HepG2 (cell line): Measurements from ENCODE around the gene ITCH. TPM values are rescaled to one million over a fixed set of nuclear protein-coding genes. Genes with fewer than 3 reads are reported as not detected.
A peak's percentile ranks its signal among the peaks of the same experiment; 100 is the strongest.

Experiments used
- DR1 ChIP-seq: sonication (generic); formaldehyde crosslinking; IDR thresholded peaks from 2 replicates; pipeline ENCODE4 v1.8.0; 2021; ENCODE audit warnings: mild to moderate bottlenecking, missing genetic modification reagents, inconsistent platforms
- HES4 ChIP-seq: sonication (generic); formaldehyde crosslinking; IDR thresholded peaks from 2 replicates; pipeline ENCODE4 v1.9.0; 2021; ENCODE audit warnings: mild to moderate bottlenecking, missing genetic modification reagents, borderline replicate concordance
- HNRNPL ChIP-seq: fragments of 200-400 bp; formaldehyde crosslinking; IDR thresholded peaks from 2 replicates; pipeline ENCODE4 v1.6.1; 2017; ENCODE audit warnings: mild to moderate bottlenecking, low read depth, low read length
- IRX3 ChIP-seq: sonication (generic); formaldehyde crosslinking; IDR thresholded peaks from 2 replicates; pipeline ENCODE4 v1.8.1; 2023; ENCODE audit warnings: mild to moderate bottlenecking, low read depth, missing genetic modification reagents, borderline replicate concordance
- NCOA1 ChIP-seq: sonication (generic); formaldehyde crosslinking; IDR thresholded peaks from 2 replicates; pipeline ENCODE4 v1.9.0; 2021; ENCODE audit warnings: missing genetic modification reagents
- PHF20 ChIP-seq: sonication (generic); formaldehyde crosslinking; IDR thresholded peaks from 2 replicates; pipeline ENCODE4 v1.5.0; 2020; ENCODE audit warnings: mild to moderate bottlenecking, missing genetic modification reagents
- POLR2AphosphoS5 ChIP-seq: IDR thresholded peaks from 2 replicates; pipeline ENCODE4 v1.6.1; 2012; ENCODE audit warnings: low read depth, low read length
- RARA ChIP-seq: IDR thresholded peaks from 2 replicates; pipeline ENCODE4 v1.6.1; 2016; ENCODE audit warnings: missing genetic modification reagents, missing compliant biosample characterization
- ZBTB21 ChIP-seq: sonication (generic); formaldehyde crosslinking; IDR thresholded peaks from 2 replicates; pipeline ENCODE4 v1.4.0; 2020; ENCODE audit warnings: missing genetic modification reagents
- ZFP36 ChIP-seq: fragments of 150-350 bp; IDR thresholded peaks from 2 replicates; pipeline ENCODE4 v1.6.1; 2018; ENCODE audit warnings: borderline replicate concordance, low read length, low read depth; ENCODE audit not compliant: partially characterized antibody
- ZNF33A ChIP-seq: sonication (generic); formaldehyde crosslinking; IDR thresholded peaks from 2 replicates; pipeline ENCODE4 v1.5.1; 2020; ENCODE audit warnings: missing genetic modification reagents, mild to moderate bottlenecking, moderate library complexity, borderline replicate concordance
- ZNF441 ChIP-seq: sonication (generic); formaldehyde crosslinking; IDR thresholded peaks from 2 replicates; pipeline ENCODE4 v1.7.0; 2021; ENCODE audit warnings: missing genetic modification reagents, borderline replicate concordance
- ZNF501 ChIP-seq: sonication (generic); formaldehyde crosslinking; IDR thresholded peaks from 2 replicates; pipeline ENCODE4 v1.5.1; 2020; ENCODE audit warnings: mild to moderate bottlenecking, moderate library complexity, missing genetic modification reagents
- ZNF777 ChIP-seq: sonication (generic); formaldehyde crosslinking; IDR thresholded peaks from 2 replicates; pipeline ENCODE4 v1.4.0; 2020; ENCODE audit warnings: missing genetic modification reagents
- ZSCAN29 ChIP-seq: sonication (generic); formaldehyde crosslinking; conservative IDR thresholded peaks from 2 replicates; pipeline ENCODE4 v1.4.0; 2020; ENCODE audit warnings: mild to moderate bottlenecking, missing genetic modification reagents
- ZZZ3 ChIP-seq: sonication (generic); formaldehyde crosslinking; IDR thresholded peaks from 2 replicates; pipeline ENCODE4 v1.4.0; 2020; ENCODE audit warnings: missing genetic modification reagents, mild to moderate bottlenecking, borderline replicate concordance
- polyA plus RNA-seq, 8 experiments: library from polyadenylated mRNA; depleted of rRNA in 3 of 8; stranded (reverse) in 7 of 8; unstranded in 1 of 8; fragments of >200 nt; fragmentation: Illumina TruSeq in 4 of 8; extraction: Trizol in 4 of 8; gene quantifications; 2 replicates each; pipeline versions ENCODE4 v1.2.1 to v1.2.3, GENCODE V29; 2011 to 2016; ENCODE audit warnings: low read depth in 4 of 8, missing spikeins in 1 of 8, mixed read lengths in 1 of 8; ENCODE audit not compliant: insufficient read depth in 1 of 8
- total RNA-seq, 5 experiments: library from RNA; depleted of rRNA; stranded (reverse); fragments of >200 nt; fragmentation: Illumina TruSeq; extraction: Trizol; gene quantifications; 2 replicates each; pipeline ENCODE4 v1.2.3, GENCODE V29; 2016; ENCODE audit warnings: low read depth in 1 of 5
- TF ChIP-seq, protein P1 (sequence below): sonication (generic); formaldehyde crosslinking; IDR thresholded peaks from 2 replicates; pipeline ENCODE4 v1.4.0; 2020; ENCODE audit warnings: mild to moderate bottlenecking, low read depth, missing genetic modification reagents
- TF ChIP-seq, protein P2 (sequence below): sonication (generic); formaldehyde crosslinking; IDR thresholded peaks from 2 replicates; pipeline ENCODE4 v1.5.0; 2020; ENCODE audit warnings: mild to moderate bottlenecking, missing genetic modification reagents
- TF ChIP-seq, protein P3 (sequence below): sonication (generic); formaldehyde crosslinking; IDR thresholded peaks from 2 replicates; pipeline ENCODE4 v1.4.0; 2020; ENCODE audit warnings: mild to moderate bottlenecking, missing genetic modification reagents
- TF ChIP-seq, protein P4 (sequence below): sonication (generic); formaldehyde crosslinking; IDR thresholded peaks from 2 replicates; pipeline ENCODE4 v1.4.0; 2020; ENCODE audit warnings: mild to moderate bottlenecking, missing genetic modification reagents

ITCH gene
- total and polyA plus RNA-seq, 2 of the 13 experiments (the other 11 are each of a cell fraction or from before 2014, with no cell fraction given) = 20.5 to 112 TPM

DNA sequence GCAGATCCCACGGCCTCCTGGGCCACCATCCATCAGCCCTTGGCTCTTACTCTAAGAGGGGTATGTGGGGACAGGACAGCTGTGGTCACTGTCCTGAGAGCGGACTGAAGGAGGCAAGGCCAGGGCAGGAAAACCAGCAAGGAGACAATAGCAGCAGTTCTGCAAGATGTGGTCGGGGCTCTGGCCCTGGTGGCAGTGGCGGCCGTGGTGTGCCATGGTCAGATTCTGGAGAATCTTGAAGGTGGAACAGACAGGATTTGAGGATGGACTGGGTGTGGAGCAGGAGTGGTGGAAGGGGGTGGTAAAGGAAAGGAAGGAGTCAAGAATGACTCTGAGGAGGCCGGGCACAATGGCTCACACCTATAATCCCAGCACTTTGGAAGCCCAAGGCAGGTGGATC, 189.5 kb downstream of the ITCH start (continued):
- TF ChIP-seq NCOA1 (no peak), ZSCAN29 (CRISPR knock-in tag) (no peak), ZZZ3 (CRISPR knock-in tag) (0 out of 2 replicates have a peak, but pooled peaks have one; percentile 45), HES4 (no peak), HNRNPL (no peak), POLR2AphosphoS5 (0 out of 2 replicates have a peak, but pooled peaks have one; percentile 16), IRX3 (CRISPR knock-in tag) (no peak), ZNF777 (CRISPR knock-in tag) (no peak), ZBTB21 (CRISPR knock-in tag) (no peak), ZNF33A (CRISPR knock-in tag) (no peak), RARA (no peak), ZFP36 (no peak), ZNF501 (CRISPR knock-in tag) (no peak), ZNF441 (CRISPR knock-in tag) (no peak), DR1 (CRISPR knock-in tag) (peak; percentile 6; the same call in 1 of the 2 replicates), PHF20 (CRISPR knock-in tag) (0 out of 2 replicates have a peak, but pooled peaks have one; percentile 20)
- TF ChIP-seq, protein P1, sequence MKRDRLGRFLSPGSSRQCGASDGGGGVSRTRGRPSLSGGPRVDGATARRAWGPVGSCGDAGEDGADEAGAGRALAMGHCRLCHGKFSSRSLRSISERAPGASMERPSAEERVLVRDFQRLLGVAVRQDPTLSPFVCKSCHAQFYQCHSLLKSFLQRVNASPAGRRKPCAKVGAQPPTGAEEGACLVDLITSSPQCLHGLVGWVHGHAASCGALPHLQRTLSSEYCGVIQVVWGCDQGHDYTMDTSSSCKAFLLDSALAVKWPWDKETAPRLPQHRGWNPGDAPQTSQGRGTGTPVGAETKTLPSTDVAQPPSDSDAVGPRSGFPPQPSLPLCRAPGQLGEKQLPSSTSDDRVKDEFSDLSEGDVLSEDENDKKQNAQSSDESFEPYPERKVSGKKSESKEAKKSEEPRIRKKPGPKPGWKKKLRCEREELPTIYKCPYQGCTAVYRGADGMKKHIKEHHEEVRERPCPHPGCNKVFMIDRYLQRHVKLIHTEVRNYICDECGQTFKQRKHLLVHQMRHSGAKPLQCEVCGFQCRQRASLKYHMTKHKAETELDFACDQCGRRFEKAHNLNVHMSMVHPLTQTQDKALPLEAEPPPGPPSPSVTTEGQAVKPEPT (CRISPR knock-in tag) = 0 out of 2 replicates have a peak, but pooled peaks have one; percentile 10
- TF ChIP-seq, protein P2, sequence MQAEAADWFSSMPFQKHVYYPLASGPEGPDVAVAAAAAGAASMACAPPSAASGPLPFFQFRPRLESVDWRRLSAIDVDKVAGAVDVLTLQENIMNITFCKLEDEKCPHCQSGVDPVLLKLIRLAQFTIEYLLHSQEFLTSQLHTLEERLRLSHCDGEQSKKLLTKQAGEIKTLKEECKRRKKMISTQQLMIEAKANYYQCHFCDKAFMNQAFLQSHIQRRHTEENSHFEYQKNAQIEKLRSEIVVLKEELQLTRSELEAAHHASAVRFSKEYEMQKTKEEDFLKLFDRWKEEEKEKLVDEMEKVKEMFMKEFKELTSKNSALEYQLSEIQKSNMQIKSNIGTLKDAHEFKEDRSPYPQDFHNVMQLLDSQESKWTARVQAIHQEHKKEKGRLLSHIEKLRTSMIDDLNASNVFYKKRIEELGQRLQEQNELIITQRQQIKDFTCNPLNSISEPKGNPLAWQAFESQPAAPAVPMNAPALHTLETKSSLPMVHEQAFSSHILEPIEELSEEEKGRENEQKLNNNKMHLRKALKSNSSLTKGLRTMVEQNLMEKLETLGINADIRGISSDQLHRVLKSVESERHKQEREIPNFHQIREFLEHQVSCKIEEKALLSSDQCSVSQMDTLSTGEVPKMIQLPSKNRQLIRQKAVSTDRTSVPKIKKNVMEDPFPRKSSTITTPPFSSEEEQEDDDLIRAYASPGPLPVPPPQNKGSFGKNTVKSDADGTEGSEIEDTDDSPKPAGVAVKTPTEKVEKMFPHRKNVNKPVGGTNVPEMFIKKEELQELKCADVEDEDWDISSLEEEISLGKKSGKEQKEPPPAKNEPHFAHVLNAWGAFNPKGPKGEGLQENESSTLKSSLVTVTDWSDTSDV = peak; percentile 43; the same call in 1 of the 2 replicates
- TF ChIP-seq, protein P3, sequence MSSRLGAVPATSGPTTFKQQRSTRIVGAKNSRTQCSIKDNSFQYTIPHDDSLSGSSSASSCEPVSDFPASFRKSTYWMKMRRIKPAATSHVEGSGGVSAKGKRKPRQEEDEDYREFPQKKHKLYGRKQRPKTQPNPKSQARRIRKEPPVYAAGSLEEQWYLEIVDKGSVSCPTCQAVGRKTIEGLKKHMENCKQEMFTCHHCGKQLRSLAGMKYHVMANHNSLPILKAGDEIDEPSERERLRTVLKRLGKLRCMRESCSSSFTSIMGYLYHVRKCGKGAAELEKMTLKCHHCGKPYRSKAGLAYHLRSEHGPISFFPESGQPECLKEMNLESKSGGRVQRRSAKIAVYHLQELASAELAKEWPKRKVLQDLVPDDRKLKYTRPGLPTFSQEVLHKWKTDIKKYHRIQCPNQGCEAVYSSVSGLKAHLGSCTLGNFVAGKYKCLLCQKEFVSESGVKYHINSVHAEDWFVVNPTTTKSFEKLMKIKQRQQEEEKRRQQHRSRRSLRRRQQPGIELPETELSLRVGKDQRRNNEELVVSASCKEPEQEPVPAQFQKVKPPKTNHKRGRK = no peak
- TF ChIP-seq, protein P4, sequence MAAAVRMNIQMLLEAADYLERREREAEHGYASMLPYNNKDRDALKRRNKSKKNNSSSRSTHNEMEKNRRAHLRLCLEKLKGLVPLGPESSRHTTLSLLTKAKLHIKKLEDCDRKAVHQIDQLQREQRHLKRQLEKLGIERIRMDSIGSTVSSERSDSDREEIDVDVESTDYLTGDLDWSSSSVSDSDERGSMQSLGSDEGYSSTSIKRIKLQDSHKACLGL (CRISPR knock-in tag) = no peak
- TF ChIP-seq, all 625 proteins: peak for 6
